Measurements from ENCODE around the gene NSG1. TPM values are rescaled to one million over a fixed set of nuclear protein-coding genes. Genes with fewer than 3 reads are reported as not detected.

The NSG1 gene
- total and polyA plus RNA-seq, 7 experiments from 2014 or later, result 0.53 to 24.5 (median 19.5) TPM

DNA sequence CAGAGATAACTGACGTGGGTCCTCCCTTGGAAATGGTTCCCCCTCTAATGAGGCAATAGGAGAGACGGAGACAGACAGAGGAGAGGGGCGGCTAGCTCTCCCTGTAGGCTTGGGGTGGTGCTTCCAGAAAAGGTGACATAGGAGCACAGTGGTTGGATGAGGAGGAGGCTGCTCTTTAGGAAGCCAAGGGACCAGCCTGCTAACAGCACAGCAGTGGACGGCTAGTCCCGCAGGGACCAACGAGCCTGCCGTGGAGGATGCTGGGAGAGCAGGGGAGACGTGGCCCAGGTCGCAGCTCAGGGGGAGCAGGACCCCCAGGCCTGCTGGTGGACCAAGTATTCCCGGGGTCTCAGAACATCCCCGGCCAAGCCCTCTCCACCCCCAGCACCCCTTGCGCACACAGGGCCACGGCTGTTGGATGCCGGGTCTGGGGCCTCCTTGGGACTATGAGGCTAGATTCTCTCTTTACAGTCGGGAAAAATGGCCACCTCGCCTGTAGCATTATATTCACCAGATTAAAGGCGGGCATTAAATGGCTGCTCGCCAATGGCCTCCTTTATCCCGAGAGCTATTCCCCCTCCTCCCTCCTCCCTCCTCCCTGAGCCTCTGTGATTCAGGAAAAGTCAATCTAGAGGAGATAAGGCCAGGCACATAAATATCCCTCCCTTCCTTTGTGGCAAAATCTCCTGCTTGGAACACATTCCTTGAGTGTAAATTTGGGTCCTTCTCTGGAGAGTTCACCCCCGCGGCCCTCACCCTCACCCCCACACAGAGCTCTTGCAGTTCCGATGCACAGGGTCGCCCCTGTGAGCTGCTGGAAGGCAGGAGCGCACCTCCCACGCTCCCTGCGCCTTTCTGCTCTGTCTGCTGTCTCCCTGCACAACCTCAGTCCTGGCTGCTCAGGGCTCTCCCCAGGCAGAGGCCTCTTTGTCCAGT, 30.5 kb upstream of the NSG1 start:
- Mint-ChIP-seq H3K4me1 (peaks cover 0 to 2% (median 0%) of the 10 kb centered on the region in 7 donors), H3K27ac (no peak overlapping the region), H3K36me3 (peaks cover 0 to 1% (median 0%) of the 10 kb centered on the region in 5 donors), H3K9me3 (peaks cover 0 to 5% (median 0%) of the 10 kb centered on the region in 11 donors), H3K4me3 (no peak overlapping the region), H3K27me3 (peaks cover under 1 to 10% (median 5%) of the 10 kb centered on the region in 5 donors)
- Histone ChIP-seq H3K27me3 (ENCODE audit: control insufficient read depth in 2 of 2, insufficient read depth in 2 of 2, low read length in 2 of 2) (no peaks in the 10 kb centered on the region), H3K4me1 (ENCODE audit: control insufficient read depth in 2 of 2, insufficient read depth in 2 of 2, low read length in 2 of 2) (no peaks in the 10 kb centered on the region), H3K4me3 (ENCODE audit: low read length) (no peak overlapping the region), H3K36me3 (ENCODE audit: control insufficient read depth in 2 of 3, insufficient read depth in 3 of 3, low read length in 3 of 3) (no peaks in the 10 kb centered on the region), H3K27ac (ENCODE audit: low read depth, low read length) (no peak overlapping the region), H3K9me3 (ENCODE audit: control insufficient read depth in 2 of 3, low read length in 3 of 3) (no peaks in the 10 kb centered on the region)
- ATAC-seq (no peak), DNase-seq (no peak)
- ChIA-PET POLR2A (no interaction called here), CTCF (no interaction called here)
- intact Hi-C loops (cut with micrococcal nuclease), result no loop called here

DNA sequence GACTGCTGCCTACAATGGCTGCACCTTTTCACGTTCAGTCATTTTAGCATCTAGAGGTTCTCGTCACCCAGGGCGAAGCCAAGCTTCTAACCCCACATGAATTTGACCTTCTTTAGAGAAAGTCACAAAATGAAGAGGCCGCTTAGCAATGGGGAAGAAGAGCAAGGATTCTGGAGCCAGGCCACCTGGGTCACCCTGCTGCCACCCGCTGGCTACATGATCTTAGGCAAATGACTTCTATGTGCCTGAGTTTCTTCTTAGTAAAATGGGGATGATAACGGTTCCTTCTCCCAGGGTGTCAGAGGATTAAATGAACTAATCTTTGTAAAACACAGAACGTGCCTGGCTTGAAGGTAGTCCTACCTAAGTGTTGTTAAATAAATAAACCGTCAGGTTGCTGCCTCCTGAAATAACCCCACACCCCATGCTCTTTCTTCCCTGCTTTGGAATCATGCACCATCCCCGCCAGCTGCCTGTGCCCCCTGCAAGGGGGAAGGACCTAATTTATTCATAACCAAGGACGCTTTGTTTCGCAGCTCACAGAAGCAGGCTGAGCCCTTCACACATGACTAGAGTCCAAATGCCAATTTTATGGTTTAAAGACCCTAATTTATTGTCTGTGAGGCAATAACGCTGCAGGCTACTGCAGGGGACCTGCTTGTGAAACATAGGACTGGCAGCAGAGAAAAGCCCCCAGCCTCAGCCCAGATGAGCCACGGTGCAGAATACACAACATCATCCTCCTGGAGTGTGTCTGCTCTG, 28.6 kb upstream of the NSG1 start:
- H3K27me3 ChIP-seq (ENCODE audit: control insufficient read depth in 2 of 2, insufficient read depth in 2 of 2, low read length in 2 of 2), result no peaks in the 10 kb centered on the region
- ChIA-PET CTCF (interaction anchor here (0.5 to 0.7 kb wide), 2 partner anchors 10 to 48 kb away, joined by 3 read pairs; no protein-coding TSS in a partner anchor), POLR2A (interaction anchor here (1.3 kb wide), 1 partner anchor 10 kb away, joined by 3 read pairs; no protein-coding TSS in a partner anchor)
- H3K4me3 ChIP-seq (ENCODE audit: low read length), result no peak overlapping the region
- no peaks in the 10 kb centered on the region for H3K36me3 Mint-ChIP-seq
- ATAC-seq (no peak), DNase-seq (no peak)
- H3K4me1 Mint-ChIP-seq, result peaks cover 0 to 3% (median 0%) of the 10 kb centered on the region in 7 donors
- no peak overlapping the region for H3K27ac ChIP-seq (ENCODE audit: low read depth, low read length)
- H3K27ac Mint-ChIP-seq, result no peak overlapping the region
- H3K27me3 Mint-ChIP-seq, result peaks cover 4 to 10% (median 6%) of the 10 kb centered on the region in 5 donors
- H3K9me3 ChIP-seq (ENCODE audit: control insufficient read depth in 2 of 3, low read length in 3 of 3), result no peaks in the 10 kb centered on the region
- H3K4me1 ChIP-seq (ENCODE audit: control insufficient read depth in 2 of 2, insufficient read depth in 2 of 2, low read length in 2 of 2), result no peaks in the 10 kb centered on the region
- no peak overlapping the region for H3K4me3 Mint-ChIP-seq
- peaks cover 0 to 4% (median 0%) of the 10 kb centered on the region in 11 donors for H3K9me3 Mint-ChIP-seq
- intact Hi-C loops (cut with micrococcal nuclease), result no loop called here
- no peaks in the 10 kb centered on the region for H3K36me3 ChIP-seq (ENCODE audit: control insufficient read depth in 2 of 3, insufficient read depth in 3 of 3, low read length in 3 of 3)

DNA sequence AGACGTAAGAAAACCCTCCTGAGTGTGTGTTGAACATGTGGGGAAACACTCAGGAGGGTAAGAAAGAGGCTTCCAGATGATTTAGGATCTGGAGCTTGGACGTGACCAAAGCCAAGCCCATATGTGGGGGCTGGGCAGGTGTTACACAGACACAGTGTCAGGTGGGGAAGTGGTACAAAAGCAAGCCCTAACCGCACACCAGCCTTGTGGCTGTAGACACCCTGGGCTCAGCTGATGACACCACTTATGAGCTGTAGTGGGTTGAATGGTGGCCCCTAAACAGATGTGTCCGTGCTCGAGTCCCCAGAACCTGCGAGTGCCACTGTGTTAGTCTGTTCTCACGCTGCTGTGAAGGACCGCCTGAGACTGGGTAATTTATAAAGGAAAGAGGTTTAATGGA, 25.0 kb upstream of the NSG1 start:
- no peaks in the 10 kb centered on the region for H3K4me1 ChIP-seq (ENCODE audit: control insufficient read depth in 2 of 2, insufficient read depth in 2 of 2, low read length in 2 of 2)
- intact Hi-C loops (cut with micrococcal nuclease), result no loop called here
- CTCF ChIA-PET, result no interaction called here
- peaks cover 0 to 10% (median 8%) of the 10 kb centered on the region in 11 donors for H3K9me3 Mint-ChIP-seq
- H3K9me3 ChIP-seq (ENCODE audit: control insufficient read depth in 2 of 3, low read length in 3 of 3), result no peaks in the 10 kb centered on the region
- no peak overlapping the region for H3K27ac Mint-ChIP-seq
- H3K27ac ChIP-seq (ENCODE audit: low read depth, low read length), result no peak overlapping the region
- DNase-seq (no peak), ATAC-seq (no peak)
- no peak overlapping the region for H3K4me3 ChIP-seq (ENCODE audit: low read length)
- POLR2A ChIA-PET, result interaction anchor here (1.0 kb wide), 1 partner anchor 13 kb away, joined by 3 read pairs; no protein-coding TSS in a partner anchor
- no peaks in the 10 kb centered on the region for H3K27me3 ChIP-seq (ENCODE audit: control insufficient read depth in 2 of 2, insufficient read depth in 2 of 2, low read length in 2 of 2)
- no peak overlapping the region for H3K4me3 Mint-ChIP-seq
- peaks cover 0 to 4% (median 3%) of the 10 kb centered on the region in 5 donors for H3K36me3 Mint-ChIP-seq
- H3K36me3 ChIP-seq (ENCODE audit: control insufficient read depth in 2 of 3, insufficient read depth in 3 of 3, low read length in 3 of 3), result no peaks in the 10 kb centered on the region
- peaks cover 0 to 2% (median 0%) of the 10 kb centered on the region in 7 donors for H3K4me1 Mint-ChIP-seq
- H3K27me3 Mint-ChIP-seq, result peaks cover 0 to 16% (median 11%) of the 10 kb centered on the region in 5 donors

DNA sequence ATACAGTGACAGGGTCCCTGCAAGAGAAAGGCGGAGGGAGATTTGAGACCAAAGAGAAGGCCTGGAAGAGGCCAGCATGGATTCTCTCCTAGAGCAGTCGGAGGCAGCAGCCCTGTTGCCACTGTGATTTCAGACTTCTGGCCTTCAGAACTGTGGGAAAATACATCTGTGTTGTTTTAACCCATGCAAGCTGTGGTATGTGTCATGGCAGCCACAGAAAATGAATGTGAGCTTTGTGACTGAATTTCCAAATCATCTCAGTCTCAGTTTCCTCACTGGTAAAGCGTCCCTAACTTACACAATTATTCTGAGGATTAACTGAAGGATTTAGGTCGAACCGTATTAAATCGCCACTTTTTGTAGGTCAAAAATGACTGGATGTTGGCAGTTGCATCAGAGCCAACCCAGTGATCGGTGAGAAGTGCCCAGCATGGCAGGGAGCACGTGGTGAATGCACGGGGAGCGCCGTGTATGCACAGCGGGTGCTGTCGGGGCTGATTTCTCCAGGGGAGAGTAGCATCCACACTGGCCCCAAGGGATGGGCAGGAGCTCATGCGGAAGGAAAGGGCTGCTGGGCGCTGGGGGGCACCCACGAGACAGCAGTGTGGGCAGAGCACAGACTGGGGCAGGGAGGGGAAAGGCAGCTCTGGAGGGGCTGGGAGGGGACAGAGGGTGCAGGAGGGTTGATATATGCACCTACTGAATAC, 23.8 kb upstream of the NSG1 start:
- intact Hi-C loops (cut with micrococcal nuclease), result no loop called here
- Mint-ChIP-seq H3K36me3 (peaks cover 0 to 6% (median 3%) of the 10 kb centered on the region in 5 donors), H3K4me1 (peaks cover 0 to 2% (median 0%) of the 10 kb centered on the region in 7 donors), H3K27me3 (peaks cover 0 to 14% (median 11%) of the 10 kb centered on the region in 5 donors), H3K4me3 (no peak overlapping the region), H3K9me3 (peaks cover 0 to 11% (median 8%) of the 10 kb centered on the region in 11 donors), H3K27ac (no peak overlapping the region)
- H3K36me3 ChIP-seq (ENCODE audit: control insufficient read depth in 2 of 3, insufficient read depth in 3 of 3, low read length in 3 of 3), result no peaks in the 10 kb centered on the region
- DNase-seq, result no peak
- H3K4me1 ChIP-seq (ENCODE audit: control insufficient read depth in 2 of 2, insufficient read depth in 2 of 2, low read length in 2 of 2), result no peaks in the 10 kb centered on the region
- no peak for ATAC-seq
- no peak overlapping the region for H3K27ac ChIP-seq (ENCODE audit: low read depth, low read length)
- ChIA-PET POLR2A (interaction anchor here (0.6 kb wide), 1 partner anchor 25 kb away, joined by 3 read pairs; no protein-coding TSS in a partner anchor), CTCF (interaction anchor here (0.6 to 0.9 kb wide), 2 partner anchors 15 to 44 kb away, joined by 3 read pairs; no protein-coding TSS in a partner anchor)
- H3K4me3 ChIP-seq (ENCODE audit: low read length), result no peak overlapping the region
- H3K27me3 ChIP-seq (ENCODE audit: control insufficient read depth in 2 of 2, insufficient read depth in 2 of 2, low read length in 2 of 2), result no peaks in the 10 kb centered on the region
- H3K9me3 ChIP-seq (ENCODE audit: control insufficient read depth in 2 of 3, low read length in 3 of 3), result no peaks in the 10 kb centered on the region

DNA sequence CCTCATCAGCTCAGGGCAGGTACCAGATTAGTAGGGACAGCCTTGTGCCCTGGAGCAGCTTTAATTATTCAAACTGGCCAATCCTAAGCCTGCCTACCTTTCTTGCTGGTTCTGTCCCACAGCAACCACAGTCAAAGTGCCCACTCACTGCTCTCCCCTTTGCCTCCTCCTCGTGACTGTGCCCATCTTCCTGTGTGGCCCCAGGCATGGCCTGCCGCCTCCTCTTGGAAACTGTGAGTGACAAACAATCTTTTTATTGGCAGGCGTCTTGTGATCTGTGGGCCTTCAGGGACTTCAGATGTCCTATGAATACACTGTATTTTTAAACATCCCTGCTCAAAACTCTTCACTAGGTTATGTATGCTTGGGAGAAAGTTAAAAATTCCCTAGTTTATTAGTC, 22.8 kb upstream of the NSG1 start:
- intact Hi-C loops (cut with micrococcal nuclease), result no loop called here
- CTCF ChIA-PET, result interaction anchor here (0.6 kb wide), 1 partner anchor 45 kb away, joined by 3 read pairs; no protein-coding TSS in a partner anchor

More for the DNA sequence above, 22.8 kb upstream of the NSG1 start:
- no peaks in the 10 kb centered on the region for H3K27me3 ChIP-seq (ENCODE audit: control insufficient read depth in 2 of 2, insufficient read depth in 2 of 2, low read length in 2 of 2)
- ATAC-seq (no peak), DNase-seq (no peak)
- H3K4me1 Mint-ChIP-seq, result peaks cover 0 to 2% (median 0%) of the 10 kb centered on the region in 7 donors
- H3K9me3 ChIP-seq (ENCODE audit: control insufficient read depth in 2 of 3, low read length in 3 of 3), result no peaks in the 10 kb centered on the region
- H3K36me3 Mint-ChIP-seq, result peaks cover 0 to 6% (median 3%) of the 10 kb centered on the region in 5 donors
- H3K4me3 ChIP-seq (ENCODE audit: low read length), result no peak overlapping the region
- peaks cover 0 to 11% (median 8%) of the 10 kb centered on the region in 11 donors for H3K9me3 Mint-ChIP-seq
- H3K4me1 ChIP-seq (ENCODE audit: control insufficient read depth in 2 of 2, insufficient read depth in 2 of 2, low read length in 2 of 2), result no peaks in the 10 kb centered on the region
- H3K27me3 Mint-ChIP-seq, result peaks cover 0 to 11% (median 11%) of the 10 kb centered on the region in 5 donors
- POLR2A ChIA-PET, result no interaction called here
- H3K4me3 Mint-ChIP-seq, result no peak overlapping the region
- no peak overlapping the region for H3K27ac Mint-ChIP-seq
- no peaks in the 10 kb centered on the region for H3K36me3 ChIP-seq (ENCODE audit: control insufficient read depth in 2 of 3, insufficient read depth in 3 of 3, low read length in 3 of 3)
- H3K27ac ChIP-seq (ENCODE audit: low read depth, low read length), result no peak overlapping the region
